Measurements from ENCODE around the gene FRMPD4.

The FRMPD4 gene

DNA sequence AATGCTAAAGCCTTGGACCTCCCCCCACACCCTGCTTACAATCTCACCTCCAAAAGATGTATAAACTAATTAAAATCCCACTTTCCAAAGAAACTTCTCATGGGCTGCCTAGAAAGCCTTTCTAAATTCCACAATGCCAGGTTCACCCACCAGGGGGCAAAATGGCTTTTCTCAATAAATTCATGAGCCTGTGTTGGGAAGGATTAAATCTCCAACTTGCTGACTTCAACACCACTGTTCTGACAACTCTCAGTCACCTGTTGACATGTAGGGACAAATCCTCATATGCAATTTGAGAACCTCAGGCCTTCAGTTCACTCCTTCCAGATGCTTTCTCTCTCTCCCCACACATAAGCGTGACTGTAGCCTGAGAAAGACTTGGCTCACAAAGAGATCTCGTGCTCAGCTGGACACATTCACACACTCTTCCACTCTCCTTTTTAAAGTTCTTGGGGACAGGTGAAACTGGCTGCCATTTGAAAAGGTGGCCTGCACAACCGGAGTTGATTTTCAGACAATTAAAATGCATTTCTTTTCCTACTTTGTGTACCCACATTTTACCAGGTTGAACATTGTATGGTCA lies 564.3 kb downstream of the FRMPD4 start:
- TF ChIP-seq, protein P1, sequence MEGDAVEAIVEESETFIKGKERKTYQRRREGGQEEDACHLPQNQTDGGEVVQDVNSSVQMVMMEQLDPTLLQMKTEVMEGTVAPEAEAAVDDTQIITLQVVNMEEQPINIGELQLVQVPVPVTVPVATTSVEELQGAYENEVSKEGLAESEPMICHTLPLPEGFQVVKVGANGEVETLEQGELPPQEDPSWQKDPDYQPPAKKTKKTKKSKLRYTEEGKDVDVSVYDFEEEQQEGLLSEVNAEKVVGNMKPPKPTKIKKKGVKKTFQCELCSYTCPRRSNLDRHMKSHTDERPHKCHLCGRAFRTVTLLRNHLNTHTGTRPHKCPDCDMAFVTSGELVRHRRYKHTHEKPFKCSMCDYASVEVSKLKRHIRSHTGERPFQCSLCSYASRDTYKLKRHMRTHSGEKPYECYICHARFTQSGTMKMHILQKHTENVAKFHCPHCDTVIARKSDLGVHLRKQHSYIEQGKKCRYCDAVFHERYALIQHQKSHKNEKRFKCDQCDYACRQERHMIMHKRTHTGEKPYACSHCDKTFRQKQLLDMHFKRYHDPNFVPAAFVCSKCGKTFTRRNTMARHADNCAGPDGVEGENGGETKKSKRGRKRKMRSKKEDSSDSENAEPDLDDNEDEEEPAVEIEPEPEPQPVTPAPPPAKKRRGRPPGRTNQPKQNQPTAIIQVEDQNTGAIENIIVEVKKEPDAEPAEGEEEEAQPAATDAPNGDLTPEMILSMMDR (IDR thresholded peaks at IDR 0.05; ENCODE audit: low read depth, low read length, missing control alignments), result peak; percentile 25
- no peak for DNase-seq (ENCODE audit: extremely low read depth, low read depth)

DNA sequence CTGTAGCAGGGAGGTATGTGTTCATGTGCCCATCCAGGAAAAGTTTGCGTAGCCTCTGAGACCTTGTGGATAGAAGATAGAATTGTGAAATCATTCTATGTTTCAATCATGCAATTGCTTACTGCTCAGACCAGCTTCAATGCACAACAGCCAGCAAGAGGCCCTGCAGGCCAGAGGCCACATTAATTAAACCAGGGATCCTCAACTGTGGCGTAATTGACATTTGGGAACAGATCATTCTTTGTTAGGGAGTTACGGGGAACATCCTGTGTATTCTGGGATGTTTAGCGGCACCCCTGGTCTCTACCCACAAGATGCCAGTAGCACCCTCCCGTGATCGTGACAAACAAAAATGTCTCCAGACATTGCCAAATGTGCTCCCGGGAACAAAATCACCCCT lies 566.4 kb downstream of the FRMPD4 start:
- DNase-seq (ENCODE audit: extremely low read depth, low read depth), result no peak
- TF ChIP-seq, protein P1 (IDR thresholded peaks at IDR 0.05; ENCODE audit: low read depth, low read length, missing control alignments), result no peak
- no peak overlapping the region for H3K4me3 ChIP-seq (replicated peaks; ENCODE audit: low read depth, low read length)

More for the DNA sequence above, 564.3 kb downstream of the FRMPD4 start:
- no peak overlapping the region for H3K4me3 ChIP-seq (replicated peaks; ENCODE audit: low read depth, low read length)

DNA sequence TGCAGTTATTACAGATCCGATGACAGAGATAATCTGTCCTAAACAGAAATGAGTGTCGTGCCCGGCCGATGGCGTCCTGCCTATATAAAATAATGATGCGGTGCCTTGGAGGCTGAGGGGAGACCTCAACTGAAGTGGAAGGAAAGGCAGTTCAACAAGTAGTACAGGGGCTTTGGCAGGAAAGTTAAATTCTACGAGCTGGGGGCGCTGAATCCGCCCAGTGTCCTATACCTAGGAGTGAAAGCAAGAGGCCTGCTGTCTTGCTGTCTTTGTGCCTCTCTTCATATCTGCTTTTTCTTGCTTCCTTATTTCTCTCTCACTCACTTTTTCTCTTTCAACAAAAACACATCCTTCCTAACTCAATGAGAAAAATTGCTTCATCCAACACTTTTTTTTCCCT lies 570.8 kb downstream of the FRMPD4 start:
- H3K4me3 ChIP-seq (replicated peaks; ENCODE audit: low read depth, low read length), result no peak overlapping the region
- TF ChIP-seq, protein P1 (IDR thresholded peaks at IDR 0.05; ENCODE audit: low read depth, low read length, missing control alignments), result peak; percentile 3
- DNase-seq (ENCODE audit: extremely low read depth, low read depth), result no peak

DNA sequence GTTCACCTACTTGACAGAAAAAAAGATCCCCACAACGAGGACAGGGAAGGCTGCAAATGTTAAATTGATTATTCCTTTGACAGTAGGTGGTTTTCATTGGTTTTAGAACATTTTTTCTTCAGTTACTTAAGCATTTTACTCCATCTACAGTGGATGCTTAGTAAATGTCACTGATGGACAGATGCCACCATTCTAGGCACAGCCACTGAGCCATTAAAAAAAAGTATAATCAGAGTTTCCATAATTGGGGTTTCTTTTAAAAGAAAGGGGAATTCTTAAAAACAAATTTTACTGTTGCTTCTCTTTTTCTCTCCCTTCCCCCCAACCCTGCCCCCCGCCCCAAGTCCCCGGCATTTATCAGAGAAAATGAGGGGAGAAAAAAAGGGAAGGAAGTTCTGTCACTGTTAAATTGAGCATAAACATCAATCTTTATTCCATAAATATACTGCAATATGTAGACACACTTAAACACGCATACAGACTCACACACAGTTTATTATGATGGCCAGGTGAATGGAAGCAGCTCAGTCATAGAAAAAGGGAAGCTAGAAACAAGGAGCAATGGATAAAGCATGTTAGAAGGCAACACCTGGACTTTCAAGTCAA lies 573.3 kb downstream of the FRMPD4 start:
- no peak overlapping the region for H3K4me3 ChIP-seq (replicated peaks; ENCODE audit: low read depth, low read length)
- no peak for DNase-seq (ENCODE audit: extremely low read depth, low read depth)
- TF ChIP-seq, protein P1 (IDR thresholded peaks at IDR 0.05; ENCODE audit: low read depth, low read length, missing control alignments), result no peak

DNA sequence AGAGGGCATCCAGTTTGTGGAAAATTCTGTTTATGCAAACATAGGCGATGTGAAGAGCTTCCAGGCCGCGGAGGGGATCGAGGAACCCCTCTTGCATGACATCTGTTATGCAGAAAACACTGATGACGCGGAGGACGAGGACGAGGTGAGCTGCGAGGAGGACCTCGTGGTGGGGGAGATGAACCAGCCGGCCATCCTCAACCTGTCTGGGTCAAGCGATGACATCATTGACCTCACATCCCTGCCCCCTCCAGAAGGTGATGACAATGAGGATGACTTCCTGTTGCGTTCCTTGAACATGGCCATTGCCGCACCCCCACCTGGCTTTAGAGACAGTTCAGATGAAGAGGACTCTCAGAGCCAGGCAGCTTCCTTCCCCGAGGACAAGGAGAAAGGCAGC lies 578.3 kb downstream of the FRMPD4 start:
- H3K4me3 ChIP-seq (replicated peaks; ENCODE audit: low read depth, low read length), result no peak overlapping the region
- DNase-seq (ENCODE audit: extremely low read depth, low read depth), result no peak
- TF ChIP-seq, protein P1 (IDR thresholded peaks at IDR 0.05; ENCODE audit: low read depth, low read length, missing control alignments), result no peak

DNA sequence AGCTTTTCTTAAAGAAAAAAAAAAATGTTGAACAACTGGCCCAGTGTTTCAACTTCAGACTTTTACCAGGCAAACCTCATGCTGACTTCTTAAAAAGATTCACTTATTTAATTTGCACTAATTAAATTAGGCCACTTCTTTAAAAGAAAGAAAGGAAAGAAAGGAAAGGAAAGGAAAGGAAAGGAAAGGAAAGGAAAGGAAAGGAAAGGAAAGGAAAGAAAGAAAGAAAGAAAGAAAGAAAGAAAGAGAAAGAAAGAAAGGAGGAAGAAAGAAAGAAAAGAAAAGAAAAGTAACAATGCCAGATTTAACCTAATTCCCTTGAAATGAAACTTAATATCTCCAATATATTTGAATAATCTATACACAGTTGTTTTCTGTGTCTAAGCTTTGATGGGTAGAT lies 581.6 kb downstream of the FRMPD4 start:
- DNase-seq (ENCODE audit: extremely low read depth, low read depth), result no peak
- TF ChIP-seq, protein P1 (IDR thresholded peaks at IDR 0.05; ENCODE audit: low read depth, low read length, missing control alignments), result no peak
- H3K4me3 ChIP-seq (replicated peaks; ENCODE audit: low read depth, low read length), result no peak overlapping the region
